Nucleus accumbens (tissue), 56 donors: ENCODE measurements around the gene RRP9.
"Not testable (repeated sequence)": the region's sequence is repeated elsewhere in the genome, so short reads cannot be mapped to it uniquely, and the experiment has no call there.

ENCODE experiments used
- DNase-seq, 56 donors: peaks; one replicate each; lab custom pipeline; 2025; lab: John Stamatoyannopoulos, UW

RRP9 gene

DNA sequence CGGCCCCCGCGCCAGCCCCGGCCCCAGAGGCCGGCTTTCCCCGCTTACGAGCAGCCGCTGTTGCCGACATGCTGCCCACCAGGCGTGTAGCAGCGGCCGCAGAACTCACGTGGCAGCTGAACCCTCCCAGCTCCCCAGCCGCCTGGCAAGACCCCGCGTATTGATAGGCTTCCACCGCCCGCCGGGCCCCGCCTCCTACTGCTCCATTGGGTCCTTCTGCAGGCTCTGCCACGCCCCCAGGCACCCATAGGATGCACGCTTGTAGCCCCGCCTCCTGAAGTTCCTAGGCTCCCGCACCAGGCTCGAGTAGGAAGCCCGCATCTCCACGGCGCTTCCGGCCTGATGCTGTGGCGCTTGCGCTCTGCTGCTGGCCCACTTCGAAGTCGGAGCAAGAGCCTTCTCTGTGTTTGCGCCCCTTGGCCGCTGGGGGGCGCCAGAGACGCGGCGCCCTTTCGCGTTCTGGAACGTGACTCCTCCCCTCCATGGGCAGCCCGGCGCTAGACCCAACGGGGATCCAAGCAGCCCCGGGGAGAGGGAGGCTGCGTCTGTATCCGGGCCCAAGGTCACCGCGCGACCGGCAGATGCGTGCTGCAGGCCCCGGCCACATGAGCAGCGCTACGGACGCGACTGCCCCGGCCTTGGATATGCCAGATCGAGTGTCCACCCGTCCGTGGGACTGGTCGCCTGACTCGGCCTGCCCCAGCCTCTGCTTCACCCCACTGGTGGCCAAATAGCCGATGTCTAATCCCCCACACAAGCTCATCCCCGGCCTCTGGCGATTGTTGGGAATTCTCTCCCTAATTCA, at the start of gene RRP9, which contains the start of gene PARP3:
RRP9 (minus strand) TSS at position 107 of the 805 bp plus-strand sequence; CDS start at position 70, 37 bp downstream.
PARP3 (plus strand) TSS at position 566 of the 805 bp plus-strand sequence. CDS start 993 bp downstream, outside the sequence.
- DNase-seq = peak; percentile 92 to 100 (median 100)

GRCh38 chr3:51990501-51990971, 48.8 kb upstream of the RRP9 start:
- DNase-seq = not testable (repeated sequence)

- no peak for DNase-seq
Measured at GRCh38 chr3:51988286-51989146, 46.8 kb upstream of the RRP9 start.

GRCh38 chr3:51987568-51987967, 45.9 kb upstream of the RRP9 start:
- no peak for DNase-seq

DNA sequence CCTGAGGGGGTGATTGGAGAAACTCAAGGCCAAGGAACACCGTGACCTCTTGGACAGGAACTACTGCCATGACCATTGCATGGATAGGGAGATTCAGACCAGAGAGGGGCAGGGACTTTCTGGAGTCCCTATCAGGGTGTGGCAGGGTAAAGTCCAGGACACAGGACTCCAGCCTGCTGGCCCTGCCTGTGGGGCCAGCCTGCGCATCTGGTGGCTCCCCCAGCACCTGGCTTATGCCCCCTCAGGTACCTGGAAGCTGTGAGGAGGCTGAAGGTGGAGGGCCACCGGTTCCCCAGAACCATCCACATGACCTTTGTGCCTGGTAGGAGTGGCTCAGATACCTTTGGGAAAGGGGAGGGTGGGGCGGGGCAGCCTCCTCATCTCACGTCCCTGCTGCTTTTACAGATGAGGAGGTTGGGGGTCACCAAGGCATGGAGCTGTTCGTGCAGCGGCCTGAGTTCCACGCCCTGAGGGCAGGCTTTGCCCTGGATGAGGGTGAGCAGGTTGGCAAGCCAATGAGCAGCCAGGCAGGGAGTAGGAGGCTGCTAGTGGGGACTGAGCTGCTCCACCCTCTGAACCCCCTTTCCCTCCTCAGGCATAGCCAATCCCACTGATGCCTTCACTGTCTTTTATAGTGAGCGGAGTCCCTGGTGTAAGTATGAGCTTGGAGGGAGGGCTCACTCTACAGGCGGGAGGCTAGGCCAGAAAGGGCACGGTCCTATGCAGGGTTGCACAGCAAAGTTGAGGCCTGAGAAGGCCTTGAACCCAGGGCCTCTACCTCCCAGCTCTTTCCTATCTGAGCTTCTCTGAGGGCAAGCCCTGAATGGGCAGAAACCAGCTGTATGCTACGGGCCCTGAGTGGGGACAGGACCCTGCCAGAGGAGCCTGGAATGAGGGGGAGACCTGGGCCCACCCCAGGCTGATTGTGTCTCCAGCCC, 44.6 kb upstream of the RRP9 start:
- DNase-seq = no peak

- no peak for DNase-seq
Measured at GRCh38 chr3:51985063-51985462, 43.4 kb upstream of the RRP9 start.

DNA sequence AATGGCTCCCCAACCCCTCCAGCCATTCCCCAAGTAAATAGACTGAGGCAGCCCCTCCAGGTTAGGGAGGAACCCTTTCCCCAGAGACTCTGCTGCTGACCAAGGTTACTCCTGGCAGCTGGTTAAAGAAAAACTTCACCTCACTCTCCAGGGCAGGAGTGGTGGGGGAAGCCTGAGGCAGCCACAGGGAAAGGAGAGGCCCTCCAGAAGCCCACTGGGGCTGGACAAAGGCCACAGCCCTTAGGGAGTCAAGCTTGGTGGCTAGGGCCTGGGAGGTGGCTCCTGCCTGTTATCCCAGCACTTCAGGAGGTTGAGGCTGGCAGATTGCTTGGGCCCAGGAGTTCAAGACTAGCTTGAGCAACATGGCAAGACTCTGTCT, 42.6 kb upstream of the RRP9 start:
- DNase-seq = no peak

DNA sequence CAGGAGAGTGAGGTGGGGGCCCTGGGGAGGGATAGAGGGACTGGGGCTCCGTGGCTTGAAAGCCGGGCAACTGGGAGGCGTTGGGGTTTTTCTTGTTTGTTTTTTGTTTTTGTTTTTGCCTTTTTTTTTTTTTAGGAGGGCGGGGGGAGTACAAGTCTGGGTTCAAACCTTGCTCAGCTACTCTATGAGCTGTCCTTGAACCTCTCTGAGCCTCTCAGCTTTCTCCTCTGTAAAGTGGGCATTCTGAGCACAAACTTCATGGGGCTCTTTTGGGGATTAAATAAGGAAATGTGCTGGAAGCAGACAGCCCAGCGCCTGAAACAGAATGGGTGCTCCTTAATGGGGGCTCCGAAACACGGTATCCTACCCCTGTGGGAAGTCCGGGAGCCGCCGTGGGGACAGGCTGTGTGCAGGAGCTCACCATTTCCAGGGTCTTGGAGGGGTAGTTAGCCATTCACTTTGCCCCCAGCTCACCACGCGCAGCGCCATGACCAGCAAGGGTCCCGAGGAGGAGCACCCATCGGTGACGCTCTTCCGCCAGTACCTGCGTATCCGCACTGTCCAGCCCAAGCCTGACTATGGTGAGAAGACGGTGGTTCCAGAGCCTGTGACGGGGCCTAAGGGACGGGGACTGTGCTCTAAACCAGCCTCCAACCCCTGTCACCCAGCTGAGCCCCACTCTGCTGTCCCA, 42.0 kb upstream of the RRP9 start:
- no peak for DNase-seq

DNA sequence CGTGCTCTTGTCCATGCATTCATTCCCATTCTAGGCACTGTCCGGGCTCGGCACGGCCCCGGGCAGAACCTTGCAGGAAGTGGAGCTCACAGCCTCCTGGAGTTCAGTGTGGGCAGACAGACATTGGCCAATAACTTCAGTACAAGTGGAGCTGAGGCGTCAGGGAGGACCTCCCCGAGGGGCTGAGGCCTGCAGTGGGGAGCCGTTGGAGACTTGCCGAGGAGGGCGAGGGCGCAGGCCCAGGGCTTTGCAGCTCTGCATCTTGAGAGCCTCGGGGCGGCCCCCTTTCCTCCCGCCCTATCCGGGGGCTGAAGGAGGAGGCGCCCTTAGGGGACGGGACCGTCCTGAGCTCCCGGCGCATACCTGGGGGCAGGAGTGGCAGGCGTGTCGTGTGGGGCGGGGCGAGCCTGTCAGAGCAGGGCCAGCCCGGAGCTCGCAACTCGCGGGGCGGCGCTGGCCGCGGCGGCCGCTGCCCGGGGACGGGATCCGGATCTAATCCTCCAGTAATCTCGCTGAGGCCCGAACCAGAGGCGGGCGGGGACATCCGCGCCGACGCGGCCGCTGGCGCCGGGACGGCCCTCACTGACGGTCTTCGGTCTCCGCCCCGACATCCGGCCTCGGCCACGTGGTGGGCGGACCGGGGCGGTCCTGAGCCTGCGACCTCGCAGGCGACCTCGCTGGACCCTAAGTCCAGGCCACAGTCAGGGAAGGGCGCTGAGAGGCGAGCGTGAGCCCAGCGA, 41.3 kb upstream of the RRP9 start, which contains the start of gene ACY1:
ACY1 (plus strand) TSS at position 698 of the 740 bp plus-strand sequence. CDS start 530 bp downstream, outside the sequence.
- peak in 50 of 56 donors; percentile 29 to 85 (median 64) for DNase-seq

DNA sequence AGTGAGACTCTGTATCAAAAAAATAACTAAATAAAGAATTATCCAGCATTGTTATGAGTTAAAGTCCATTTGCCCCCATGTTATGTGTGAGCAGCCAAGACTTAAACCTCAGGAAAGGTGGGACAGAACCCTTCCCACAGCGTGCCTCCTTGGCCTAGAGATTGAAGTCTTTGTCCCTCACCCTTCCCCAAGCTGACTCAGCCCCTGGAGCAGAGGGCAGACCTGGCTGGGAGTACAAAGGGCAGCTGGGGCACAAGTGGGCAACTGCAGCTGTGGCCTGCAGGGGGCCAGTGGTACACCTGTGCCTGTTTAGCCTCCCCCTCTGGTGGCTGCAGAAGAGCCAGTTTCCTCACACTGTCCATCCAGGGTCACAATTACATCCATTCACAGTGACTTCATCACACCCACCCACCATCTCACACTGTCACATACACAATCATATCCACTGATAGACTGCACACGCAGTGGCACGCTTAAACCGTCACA, 40.7 kb upstream of the RRP9 start:
- peak in 2 of 56 donors; percentile 44 to 46 for DNase-seq

DNA sequence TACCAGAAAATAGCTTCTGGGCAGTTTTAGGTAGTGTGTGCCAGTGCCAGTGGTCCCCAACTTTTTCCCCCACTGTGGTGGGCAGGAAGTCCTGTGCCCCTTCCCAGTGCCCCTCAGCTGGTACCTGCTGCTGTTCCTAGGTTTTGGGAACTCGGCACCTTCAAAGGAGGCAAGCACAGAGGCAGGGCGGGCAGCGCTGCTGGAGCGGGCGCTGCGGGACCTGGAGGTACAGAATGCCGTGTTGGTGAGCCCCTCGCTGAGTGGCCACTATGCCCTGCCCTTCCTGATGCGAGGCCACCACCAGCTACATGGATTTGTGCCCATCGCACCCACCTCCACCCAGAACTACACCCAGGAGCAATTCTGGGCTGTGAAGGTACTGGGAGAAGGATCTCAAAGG, 38.5 kb upstream of the RRP9 start:
- no peak for DNase-seq

DNA sequence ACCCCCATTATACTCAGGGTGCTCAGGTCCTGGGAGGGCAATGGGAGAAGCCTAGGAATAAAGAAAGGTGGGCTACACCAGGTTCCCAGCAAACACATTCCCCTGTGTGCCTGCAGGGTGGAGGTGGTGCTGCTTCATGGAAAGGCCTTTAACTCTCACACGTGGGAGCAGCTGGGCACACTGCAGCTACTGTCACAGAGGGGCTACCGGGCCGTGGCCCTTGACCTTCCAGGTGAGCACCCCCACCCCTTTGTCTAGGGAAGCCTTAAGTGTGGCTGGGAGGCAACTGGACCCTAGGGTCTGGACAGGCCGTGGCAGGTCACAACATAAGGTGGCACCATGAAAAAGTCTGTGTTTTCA, 36.4 kb upstream of the RRP9 start:
- no peak for DNase-seq

GRCh38 chr3:51977446-51978142, 35.9 kb upstream of the RRP9 start:
- no peak for DNase-seq

- peak in 51 of 56 donors; percentile 28 to 91 (median 72) for DNase-seq
Measured at GRCh38 chr3:51975852-51976549, 34.3 kb upstream of the RRP9 start.

GRCh38 chr3:51974963-51975851, 33.5 kb upstream of the RRP9 start, which contains the start of gene ABHD14A:
TSS of gene ABHD14A (plus strand) at chr3:51975064. CDS start at chr3:51975136, 72 bp downstream.
- DNase-seq = peak in 51 of 56 donors; percentile 24 to 84 (median 64)
